ENCODE measurements around the gene SLC39A11. TPM values are rescaled to one million over a fixed set of nuclear protein-coding genes. Genes with fewer than 3 reads are reported as not detected.

SLC39A11 gene
- total RNA-seq, 1 donor from 2014 or later, result 13.2 TPM

GRCh38 chr17:72651988-72652387 lies 440.5 kb downstream of the SLC39A11 start:
- TF ChIP-seq, protein P1, sequence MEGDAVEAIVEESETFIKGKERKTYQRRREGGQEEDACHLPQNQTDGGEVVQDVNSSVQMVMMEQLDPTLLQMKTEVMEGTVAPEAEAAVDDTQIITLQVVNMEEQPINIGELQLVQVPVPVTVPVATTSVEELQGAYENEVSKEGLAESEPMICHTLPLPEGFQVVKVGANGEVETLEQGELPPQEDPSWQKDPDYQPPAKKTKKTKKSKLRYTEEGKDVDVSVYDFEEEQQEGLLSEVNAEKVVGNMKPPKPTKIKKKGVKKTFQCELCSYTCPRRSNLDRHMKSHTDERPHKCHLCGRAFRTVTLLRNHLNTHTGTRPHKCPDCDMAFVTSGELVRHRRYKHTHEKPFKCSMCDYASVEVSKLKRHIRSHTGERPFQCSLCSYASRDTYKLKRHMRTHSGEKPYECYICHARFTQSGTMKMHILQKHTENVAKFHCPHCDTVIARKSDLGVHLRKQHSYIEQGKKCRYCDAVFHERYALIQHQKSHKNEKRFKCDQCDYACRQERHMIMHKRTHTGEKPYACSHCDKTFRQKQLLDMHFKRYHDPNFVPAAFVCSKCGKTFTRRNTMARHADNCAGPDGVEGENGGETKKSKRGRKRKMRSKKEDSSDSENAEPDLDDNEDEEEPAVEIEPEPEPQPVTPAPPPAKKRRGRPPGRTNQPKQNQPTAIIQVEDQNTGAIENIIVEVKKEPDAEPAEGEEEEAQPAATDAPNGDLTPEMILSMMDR (IDR thresholded peaks at IDR 0.05; ENCODE audit: unreplicated experiment), result no peak
- DNase-seq (ENCODE audit: low spot score), result no peak
- no peak overlapping the region for H3K27ac Mint-ChIP-seq (ENCODE audit: unreplicated experiment)
- H3K36me3 Mint-ChIP-seq (ENCODE audit: low read depth, unreplicated experiment), result no peaks in the 10 kb centered on the region
- H3K27me3 Mint-ChIP-seq (ENCODE audit: unreplicated experiment), result peaks cover 4% of the 10 kb centered on the region
- no peaks in the 10 kb centered on the region for H3K9me3 Mint-ChIP-seq (ENCODE audit: unreplicated experiment)
- peaks cover 5% of the 10 kb centered on the region for H3K4me1 Mint-ChIP-seq (ENCODE audit: unreplicated experiment)
- no peak overlapping the region for H3K4me3 Mint-ChIP-seq (ENCODE audit: unreplicated experiment)

DNA sequence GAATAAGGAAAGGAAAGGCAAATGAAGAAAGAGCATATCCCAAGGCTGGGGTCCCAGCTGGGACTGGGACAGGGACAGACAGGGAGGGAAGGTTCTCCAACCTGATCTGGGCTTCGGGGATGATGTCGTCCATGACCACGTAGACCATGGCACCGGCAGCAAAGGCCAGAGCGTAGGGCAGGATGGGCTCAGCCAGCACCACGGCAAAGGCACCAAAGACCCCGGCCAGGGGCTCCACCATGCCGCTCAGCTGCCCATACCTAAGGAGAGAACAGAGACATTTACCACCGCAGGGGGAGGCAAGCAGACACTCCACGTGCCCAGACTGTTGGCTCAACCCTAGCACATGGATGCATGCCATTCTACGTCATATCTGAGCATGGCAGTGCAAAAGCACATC lies 443.8 kb downstream of the SLC39A11 start:
- Mint-ChIP-seq H3K9me3 (ENCODE audit: unreplicated experiment) (no peaks in the 10 kb centered on the region), H3K27me3 (ENCODE audit: unreplicated experiment) (peaks cover 4% of the 10 kb centered on the region), H3K4me3 (ENCODE audit: unreplicated experiment) (no peak overlapping the region), H3K36me3 (ENCODE audit: low read depth, unreplicated experiment) (no peaks in the 10 kb centered on the region), H3K27ac (ENCODE audit: unreplicated experiment) (no peak overlapping the region), H3K4me1 (ENCODE audit: unreplicated experiment) (peaks cover 4% of the 10 kb centered on the region)
- TF ChIP-seq, protein P1 (IDR thresholded peaks at IDR 0.05; ENCODE audit: unreplicated experiment), result no peak
- no peak for DNase-seq (ENCODE audit: low spot score)

- TF ChIP-seq, protein P1 (IDR thresholded peaks at IDR 0.05; ENCODE audit: unreplicated experiment), result no peak
- Mint-ChIP-seq H3K4me3 (ENCODE audit: unreplicated experiment) (no peak overlapping the region), H3K4me1 (ENCODE audit: unreplicated experiment) (peaks cover 2% of the 10 kb centered on the region), H3K27me3 (ENCODE audit: unreplicated experiment) (peaks cover 2% of the 10 kb centered on the region), H3K9me3 (ENCODE audit: unreplicated experiment) (no peaks in the 10 kb centered on the region), H3K36me3 (ENCODE audit: low read depth, unreplicated experiment) (no peaks in the 10 kb centered on the region), H3K27ac (ENCODE audit: unreplicated experiment) (no peak overlapping the region)
- no peak for DNase-seq (ENCODE audit: low spot score)
Measured at GRCh38 chr17:72646176-72646575, 446.3 kb downstream of the SLC39A11 start.

DNA sequence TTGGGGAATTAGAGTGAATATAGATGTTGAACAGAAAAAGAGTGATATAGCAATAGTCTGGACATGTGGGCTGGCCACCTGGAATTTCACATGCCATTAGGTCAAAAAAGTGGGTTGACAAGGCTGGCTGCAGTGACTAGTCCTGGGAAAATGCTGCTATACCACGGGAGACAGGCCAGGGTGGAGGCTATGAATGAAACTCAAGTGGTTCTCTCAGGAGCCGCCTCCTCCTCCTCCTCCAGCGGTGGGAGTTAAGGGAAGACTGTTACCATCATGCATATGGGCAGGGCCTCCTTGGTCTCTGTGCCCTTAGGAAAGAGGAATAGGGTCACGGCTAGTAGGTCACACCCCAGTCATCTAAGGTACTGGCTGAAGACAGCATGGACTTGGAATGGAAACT lies 448.0 kb downstream of the SLC39A11 start:
- no peaks in the 10 kb centered on the region for H3K36me3 Mint-ChIP-seq (ENCODE audit: low read depth, unreplicated experiment)
- no peak overlapping the region for H3K4me3 Mint-ChIP-seq (ENCODE audit: unreplicated experiment)
- TF ChIP-seq, protein P1 (IDR thresholded peaks at IDR 0.05; ENCODE audit: unreplicated experiment), result no peak
- H3K9me3 Mint-ChIP-seq (ENCODE audit: unreplicated experiment), result no peaks in the 10 kb centered on the region
- DNase-seq (ENCODE audit: low spot score), result no peak
- no peak overlapping the region for H3K27ac Mint-ChIP-seq (ENCODE audit: unreplicated experiment)
- peaks cover 2% of the 10 kb centered on the region for H3K27me3 Mint-ChIP-seq (ENCODE audit: unreplicated experiment)
- peaks cover 2% of the 10 kb centered on the region for H3K4me1 Mint-ChIP-seq (ENCODE audit: unreplicated experiment)

DNA sequence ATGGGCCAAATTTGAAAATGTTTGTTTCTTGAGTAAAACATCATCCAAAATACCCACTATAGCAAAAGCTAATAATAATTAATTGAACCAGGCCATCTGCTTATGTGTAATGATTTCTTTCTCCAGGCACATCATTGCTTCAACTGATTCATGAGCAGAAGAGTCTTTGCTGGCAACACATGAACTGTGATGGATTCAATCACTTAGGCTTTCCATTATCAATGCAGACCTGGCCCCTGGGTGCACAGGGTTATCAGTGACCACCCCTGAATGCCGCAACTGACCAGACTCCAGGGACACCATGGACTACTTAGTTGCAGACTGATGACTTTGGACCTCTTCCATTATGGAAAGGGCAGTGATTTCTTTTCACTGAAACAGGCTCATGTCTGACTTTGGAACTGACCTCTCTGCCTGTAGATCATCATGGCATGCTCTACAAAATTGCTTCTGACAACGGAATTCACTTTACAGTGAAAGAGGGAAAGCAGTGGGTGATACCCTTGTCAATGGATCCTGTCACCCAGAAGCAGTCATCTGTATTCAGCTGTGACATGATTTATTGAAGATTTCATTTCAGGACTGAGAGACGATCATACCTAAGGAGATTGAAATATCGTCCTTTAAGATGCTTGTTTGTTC lies 448.8 kb downstream of the SLC39A11 start:
- peaks cover 2% of the 10 kb centered on the region for H3K27me3 Mint-ChIP-seq (ENCODE audit: unreplicated experiment)
- no peak overlapping the region for H3K27ac Mint-ChIP-seq (ENCODE audit: unreplicated experiment)
- no peak overlapping the region for H3K4me3 Mint-ChIP-seq (ENCODE audit: unreplicated experiment)

More for the DNA sequence above, 448.8 kb downstream of the SLC39A11 start:
- Mint-ChIP-seq H3K9me3 (ENCODE audit: unreplicated experiment) (no peaks in the 10 kb centered on the region), H3K36me3 (ENCODE audit: low read depth, unreplicated experiment) (no peaks in the 10 kb centered on the region), H3K4me1 (ENCODE audit: unreplicated experiment) (peaks cover 2% of the 10 kb centered on the region)
- TF ChIP-seq, protein P1 (IDR thresholded peaks at IDR 0.05; ENCODE audit: unreplicated experiment), result no peak
- DNase-seq (ENCODE audit: low spot score), result no peak
